ENCODE measurements around the gene TRMT2A.

DNA sequence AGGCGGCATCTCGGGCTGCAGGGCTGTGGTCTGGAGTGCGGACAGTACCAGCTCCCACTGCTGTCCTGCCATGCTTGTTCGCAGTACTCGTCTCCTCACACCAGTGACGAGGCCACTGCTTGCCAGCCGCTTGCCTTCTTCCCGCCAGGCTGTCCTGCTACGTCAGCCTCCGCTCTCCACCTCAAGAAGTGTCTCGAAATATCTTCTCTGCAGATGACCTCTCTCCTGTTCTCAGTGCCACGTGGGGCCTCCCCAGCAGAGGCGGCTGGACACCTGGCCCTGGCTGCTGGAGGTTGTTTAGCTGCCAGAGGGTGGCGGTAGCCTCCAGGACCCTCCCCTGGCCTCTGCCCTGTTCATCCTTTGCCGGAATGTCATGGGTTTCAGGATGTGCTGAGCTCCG, 36.9 kb upstream of the TRMT2A start:
- no peak for TF ChIP-seq CTCF (IDR thresholded peaks at IDR 0.05; ENCODE audit: low read depth, low read length)
- no peak for TF ChIP-seq EZH2phosphoT487 (IDR thresholded peaks at IDR 0.05; ENCODE audit: low read depth)
